GM12878 (cell line): ENCODE data around the gene GRIK4. TPM values are rescaled to one million over a fixed set of nuclear protein-coding genes. Genes with fewer than 3 reads are reported as not detected.

ENCODE experiments used
- ATAC-seq: fragments of 200-7000 bp; cut with Tn5 transposase; 3 replicates; pipeline ENCODE4 v1.9.1; 2020; ENCODE audit warnings: mild to moderate bottlenecking, moderate library complexity
- BruUV-seq: library from RNA; stranded (reverse); fragments of 400-500 nt; replicated peaks from 2 replicates; lab custom pipeline; 2021; lab: Mats Ljungman, UMichigan
- CTCF ChIA-PET: fragments of 300-600 bp; sonication (Branson Sonifier 250); formaldehyde crosslinking; extraction: SDS; loops from one replicate; lab custom pipeline; 2021; ENCODE audit warnings: inconsistent platforms; lab: Yijun Ruan, JAX
- POLR2A ChIA-PET: fragments of 350-600 bp; formaldehyde crosslinking; extraction: SDS; loops from one replicate; lab custom pipeline; 2021; ENCODE audit warnings: inconsistent platforms; lab: Charles Lee
- RAD21 ChIA-PET: fragments of 300-600 bp; sonication (Branson Sonifier 250); formaldehyde crosslinking; loops from one replicate; lab custom pipeline; 2023; ENCODE audit warnings: antibody characterized with exemption; ENCODE audit not compliant: unreplicated experiment; lab: Charles Lee
- SMC1A ChIA-PET: fragments of 300-600 bp; sonication (Branson Sonifier 250); formaldehyde crosslinking; loops from one replicate; lab custom pipeline; 2023; ENCODE audit not compliant: unreplicated experiment, uncharacterized antibody; lab: Charles Lee
- DNase-seq: peaks from one replicate; pipeline ENCODE4 v3.0.0-alpha.2; 2011; ENCODE audit warnings: low read depth, low spot score
- FAIRE-seq: peaks from 3 replicates; lab custom pipeline; 2011; peaks lifted over from hg19 to GRCh38; lab: Jason Lieb, UNC
- H2AFZ ChIP-seq: 2 replicates; pipeline ENCODE4 v1.6.0; 2011; ENCODE audit warnings: low read depth, low read length, control low read depth; ENCODE audit not compliant: control insufficient read depth
- H3K27ac ChIP-seq: 2 replicates; pipeline ENCODE4 v1.5.1; 2011; ENCODE audit warnings: control low read depth; ENCODE audit not compliant: control insufficient read depth, insufficient read depth
- H3K27me3 ChIP-seq, 2 experiments: replicated peaks in 1 of 2; 2 replicates each; pipeline versions ENCODE4 v1.6.0 to v1.6.1; 2011; ENCODE audit warnings: low read length in 1 of 2; ENCODE audit not compliant: control insufficient read depth in 2 of 2, insufficient read depth in 2 of 2
- H3K36me3 ChIP-seq, 2 experiments: 2 replicates each; pipeline ENCODE4 v1.5.1; 2011; ENCODE audit warnings: low read length in 1 of 2; ENCODE audit not compliant: control insufficient read depth in 2 of 2, insufficient read depth in 2 of 2
- H3K4me1 ChIP-seq: 2 replicates; pipeline ENCODE4 v1.6.1; 2011; ENCODE audit warnings: mild to moderate bottlenecking, low read length, moderate library complexity, mixed read lengths; ENCODE audit not compliant: control insufficient read depth, insufficient read depth
- H3K4me2 ChIP-seq: 2 replicates; pipeline ENCODE4 v1.6.0; 2011; ENCODE audit warnings: control low read depth; ENCODE audit not compliant: control insufficient read depth, insufficient read depth
- H3K4me3 ChIP-seq: fragments of 200-600 bp; sonication (generic); 2 replicates; pipeline ENCODE4 v1.5.1; 2016
- H3K79me2 ChIP-seq: 2 replicates; pipeline ENCODE4 v1.6.0; 2011; ENCODE audit warnings: low read length; ENCODE audit not compliant: control insufficient read depth, insufficient read depth
- H3K9ac ChIP-seq: 2 replicates; pipeline ENCODE4 v1.8.0; 2011; ENCODE audit warnings: low read length, control low read depth, mixed read lengths; ENCODE audit not compliant: control insufficient read depth, insufficient read depth
- H3K9me3 ChIP-seq: replicated peaks from 3 replicates; pipeline ENCODE4 v1.5.1; 2011; ENCODE audit warnings: mild to moderate bottlenecking, low read length; ENCODE audit not compliant: control insufficient read depth, insufficient read depth
- H4K20me1 ChIP-seq: 2 replicates; pipeline ENCODE4 v1.6.0; 2011; ENCODE audit not compliant: control insufficient read depth, insufficient read depth
- CBX3 ChIP-seq: fragments of 200-600 bp; sonication (generic); IDR thresholded peaks from 2 replicates; pipeline ENCODE4 v1.6.1; 2016; ENCODE audit warnings: low read depth, borderline replicate concordance
- CEBPB ChIP-seq, 2 experiments: fragments of 150-350 bp in 1 of 2; IDR thresholded peaks; 2 replicates each; pipeline ENCODE4 v1.6.1; 2012 to 2014; ENCODE audit warnings: low read depth in 2 of 2, low read length in 2 of 2, borderline replicate concordance in 1 of 2, inconsistent platforms in 1 of 2
- FOXM1 ChIP-seq: IDR thresholded peaks from 2 replicates; pipeline ENCODE4 v1.6.1; 2012; ENCODE audit warnings: low read depth, mild to moderate bottlenecking, inconsistent platforms, low read length, moderate library complexity
- HDAC6 ChIP-seq: fragments of 200-600 bp; sonication (generic); IDR thresholded peaks from one replicate; pipeline ENCODE4 v1.8.0; 2017; ENCODE audit warnings: antibody characterized with exemption; ENCODE audit not compliant: unreplicated experiment
- IKZF2 ChIP-seq, 2 experiments: fragments of 450-650 bp; IDR thresholded peaks; 2 replicates each; pipeline ENCODE4 v1.6.1; 2017; ENCODE audit warnings: mild to moderate bottlenecking in 2 of 2, moderate library complexity in 2 of 2
- MXI1 ChIP-seq: fragments of 150-350 bp; IDR thresholded peaks from 2 replicates; pipeline ENCODE4 v1.6.1; 2011; ENCODE audit warnings: low read depth, mild to moderate bottlenecking, inconsistent platforms, low read length, improper control_type of control experiment
- NFYA ChIP-seq: IDR thresholded peaks from 2 replicates; pipeline ENCODE4 v1.6.1; 2011; ENCODE audit warnings: low read depth, mild to moderate bottlenecking, low read length, improper control_type of control experiment, borderline replicate concordance
- NFYB ChIP-seq: IDR thresholded peaks from 2 replicates; pipeline ENCODE4 v1.6.1; 2011; ENCODE audit warnings: low read depth, mild to moderate bottlenecking, low read length, improper control_type of control experiment, moderate library complexity; ENCODE audit not compliant: insufficient read depth
- NR2C1 ChIP-seq: fragments of 450-650 bp; IDR thresholded peaks from 2 replicates; pipeline ENCODE4 v1.6.1; 2017; ENCODE audit warnings: antibody characterized with exemption, mild to moderate bottlenecking, moderate library complexity
- POLR2AphosphoS2 ChIP-seq: IDR thresholded peaks from 2 replicates; pipeline ENCODE4 v1.6.1; 2011; ENCODE audit warnings: low read depth, mild to moderate bottlenecking, low read length, improper control_type of control experiment, moderate library complexity
- POLR2AphosphoS5 ChIP-seq: IDR thresholded peaks from 2 replicates; pipeline ENCODE4 v1.6.1; 2011; ENCODE audit warnings: mild to moderate bottlenecking, low read length, inconsistent platforms
- SMAD1 ChIP-seq: fragments of 450-650 bp; IDR thresholded peaks from 2 replicates; pipeline ENCODE4 v1.6.1; 2018; ENCODE audit warnings: mild to moderate bottlenecking, low read depth; ENCODE audit not compliant: partially characterized antibody
- SPI1 ChIP-seq: IDR thresholded peaks from 2 replicates; pipeline ENCODE4 v1.6.1; 2011; ENCODE audit warnings: low read depth, mild to moderate bottlenecking, low read length, moderate library complexity, borderline replicate concordance; ENCODE audit not compliant: insufficient read depth
- SUPT20H ChIP-seq: IDR thresholded peaks from 2 replicates; pipeline ENCODE4 v1.6.1; 2011; ENCODE audit warnings: low read depth, mild to moderate bottlenecking, low read length, moderate library complexity, borderline replicate concordance; ENCODE audit not compliant: control insufficient read depth
- TBL1XR1 ChIP-seq: IDR thresholded peaks from 2 replicates; pipeline ENCODE4 v1.6.1; 2012; ENCODE audit warnings: low read depth, low read length, improper control_type of control experiment
- ZNF24 ChIP-seq: fragments of 450-650 bp; IDR thresholded peaks from 2 replicates; pipeline ENCODE4 v1.6.1; 2017; ENCODE audit warnings: antibody characterized with exemption, mild to moderate bottlenecking
- ZNF274 ChIP-seq: IDR thresholded peaks from one replicate; pipeline ENCODE4 v1.8.0; 2011; ENCODE audit not compliant: insufficient read length, insufficient read depth
- ZNF384 ChIP-seq: IDR thresholded peaks from 2 replicates; pipeline ENCODE4 v1.6.1; 2012; ENCODE audit warnings: low read depth, mild to moderate bottlenecking, low read length, improper control_type of control experiment, borderline replicate concordance
- WGBS: methylation state at CpG from one replicate; pipeline ENCODE4 v1.1.6; 2016; ENCODE audit warnings: low lambda C conversion rate; ENCODE audit not compliant: insufficient replicate concordance, insufficient coverage; ENCODE audit errors: missing lambda C conversion rate; 5-methylcytosine and 5-hydroxymethylcytosine counted together
- in situ Hi-C: fragments of 300-500 bp; cut with MboI; formaldehyde crosslinking; loops from 9 replicates; pipeline ENCODE4 v1.14.3; 2018; ENCODE audit warnings: mixed read lengths
- intact Hi-C: fragments of 100-400 bp; cut with micrococcal nuclease; formaldehyde crosslinking; loops from one replicate; pipeline ENCODE4 v1.14.2; 2022; ENCODE audit not compliant: unreplicated experiment
- polyA plus RNA-seq, 11 experiments: library from polyadenylated mRNA; depleted of rRNA in 4 of 11; unstranded in 6 of 11; stranded (reverse) in 5 of 11; fragments of >200 nt; fragmentation: Nextera tagmentation in 4 of 11; fragmentation: Illumina TruSeq in 1 of 11; extraction: Ambion mirVana in 4 of 11; extraction: Trizol in 1 of 11; gene quantifications; 1 replicate in 1 of 11; 2 replicates in 10 of 11; pipeline versions ENCODE4 v1.2.1 to v1.2.3, GENCODE V29; 2011 to 2016; ENCODE audit warnings: inconsistent platforms in 2 of 11, missing spikeins in 2 of 11, low read depth in 1 of 11
- total RNA-seq, 4 experiments: library from RNA; depleted of rRNA in 3 of 4; stranded (reverse); fragments of >200 nt in 3 of 4; fragmentation: Illumina TruSeq in 1 of 4; extraction: Trizol in 1 of 4; gene quantifications; 2 replicates each; pipeline versions ENCODE4 v1.2.1 to v1.2.3, GENCODE V29; 2013 to 2021
- TF ChIP-seq, protein P1 (sequence below): fragments of 450-650 bp; IDR thresholded peaks from 2 replicates; pipeline ENCODE4 v1.6.1; 2017; ENCODE audit warnings: mild to moderate bottlenecking, low read depth, inconsistent platforms; ENCODE audit not compliant: poor library complexity, severe bottlenecking
- TF ChIP-seq, protein P2 (sequence below): IDR thresholded peaks from 2 replicates; pipeline ENCODE4 v1.6.1; 2011; ENCODE audit warnings: mild to moderate bottlenecking, low read depth, low read length, moderate library complexity; ENCODE audit not compliant: insufficient replicate concordance

GRIK4 gene
- total and polyA plus RNA-seq, 10 of the 15 experiments (the other 5 are each of a cell fraction or from before 2014, with no cell fraction given) = 0.33 to 3.6 (median 0.72) TPM

DNA sequence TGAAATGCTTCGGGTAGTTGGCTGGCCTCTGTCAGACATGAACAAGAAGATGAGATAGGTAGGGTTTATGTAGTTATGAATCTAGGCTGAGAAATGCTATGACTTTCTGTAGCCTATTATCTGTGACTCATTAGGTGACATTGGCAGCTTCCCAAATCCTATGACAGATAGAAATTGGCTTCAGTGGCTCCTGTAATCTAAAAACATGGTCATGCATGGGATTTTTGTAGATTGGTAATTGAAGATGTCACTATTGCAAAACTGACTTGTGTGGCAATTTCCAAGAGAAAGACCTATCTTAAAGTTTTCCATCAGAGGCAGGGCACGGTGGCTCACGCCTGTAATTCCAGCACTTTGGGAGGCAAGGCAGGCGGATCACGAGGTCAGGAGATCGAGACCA lies 29.4 kb upstream of the GRIK4 start:
- no peaks in the 10 kb centered on the region for H3K9me3 ChIP-seq
- SMC1A ChIA-PET = no interaction called here
- FAIRE-seq = no peak
- no peaks in the 10 kb centered on the region for H3K27me3 ChIP-seq
- BruUV-seq = no TSS peak
- no peaks in the 10 kb centered on the region for H3K79me2 ChIP-seq
- no peak overlapping the region for H3K9ac ChIP-seq
- no peak overlapping the region for H3K27ac ChIP-seq
- H2AFZ ChIP-seq = no peak overlapping the region
- 84% methylated on average over 6 of the region's 6 CpGs for WGBS
- H3K4me3 ChIP-seq = no peak overlapping the region
- POLR2A ChIA-PET = interaction anchor here (0.9 kb wide), 1 partner anchor 12 kb away, joined by 6 read pairs; no protein-coding TSS in a partner anchor
- H3K4me2 ChIP-seq = no peak overlapping the region
- DNase-seq = no peak
- no peaks in the 10 kb centered on the region for H4K20me1 ChIP-seq
- CTCF ChIA-PET = no interaction called here
- in situ Hi-C loops (no loop called here), intact Hi-C loops (no loop called here)
- peaks cover 3 to 29% of the 10 kb centered on the region in 2 experiments for H3K36me3 ChIP-seq
- RAD21 ChIA-PET = no interaction called here
- H3K4me1 ChIP-seq = no peaks in the 10 kb centered on the region
- no peak for ATAC-seq
- TF ChIP-seq IKZF2 (IDR thresholded peaks at IDR 0.05) (no peak), MXI1 (no peak), POLR2AphosphoS2 (no peak), CEBPB (IDR thresholded peaks at IDR 0.05; ENCODE audit: borderline replicate concordance in 1 of 2, low read depth in 2 of 2, low read length in 2 of 2) (no peak), TBL1XR1 (no peak), NR2C1 (no peak), SPI1 (no peak), FOXM1 (no peak), ZNF384 (no peak), SMAD1 (no peak), ZNF24 (no peak), SUPT20H (no peak), ZNF274 (no peak), NFYB (no peak), CBX3 (no peak), HDAC6 (no peak), NFYA (no peak), POLR2AphosphoS5 (no peak)
- TF ChIP-seq, protein P1, sequence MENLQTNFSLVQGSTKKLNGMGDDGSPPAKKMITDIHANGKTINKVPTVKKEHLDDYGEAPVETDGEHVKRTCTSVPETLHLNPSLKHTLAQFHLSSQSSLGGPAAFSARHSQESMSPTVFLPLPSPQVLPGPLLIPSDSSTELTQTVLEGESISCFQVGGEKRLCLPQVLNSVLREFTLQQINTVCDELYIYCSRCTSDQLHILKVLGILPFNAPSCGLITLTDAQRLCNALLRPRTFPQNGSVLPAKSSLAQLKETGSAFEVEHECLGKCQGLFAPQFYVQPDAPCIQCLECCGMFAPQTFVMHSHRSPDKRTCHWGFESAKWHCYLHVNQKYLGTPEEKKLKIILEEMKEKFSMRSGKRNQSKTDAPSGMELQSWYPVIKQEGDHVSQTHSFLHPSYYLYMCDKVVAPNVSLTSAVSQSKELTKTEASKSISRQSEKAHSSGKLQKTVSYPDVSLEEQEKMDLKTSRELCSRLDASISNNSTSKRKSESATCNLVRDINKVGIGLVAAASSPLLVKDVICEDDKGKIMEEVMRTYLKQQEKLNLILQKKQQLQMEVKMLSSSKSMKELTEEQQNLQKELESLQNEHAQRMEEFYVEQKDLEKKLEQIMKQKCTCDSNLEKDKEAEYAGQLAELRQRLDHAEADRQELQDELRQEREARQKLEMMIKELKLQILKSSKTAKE = no peak
- TF ChIP-seq, protein P2, sequence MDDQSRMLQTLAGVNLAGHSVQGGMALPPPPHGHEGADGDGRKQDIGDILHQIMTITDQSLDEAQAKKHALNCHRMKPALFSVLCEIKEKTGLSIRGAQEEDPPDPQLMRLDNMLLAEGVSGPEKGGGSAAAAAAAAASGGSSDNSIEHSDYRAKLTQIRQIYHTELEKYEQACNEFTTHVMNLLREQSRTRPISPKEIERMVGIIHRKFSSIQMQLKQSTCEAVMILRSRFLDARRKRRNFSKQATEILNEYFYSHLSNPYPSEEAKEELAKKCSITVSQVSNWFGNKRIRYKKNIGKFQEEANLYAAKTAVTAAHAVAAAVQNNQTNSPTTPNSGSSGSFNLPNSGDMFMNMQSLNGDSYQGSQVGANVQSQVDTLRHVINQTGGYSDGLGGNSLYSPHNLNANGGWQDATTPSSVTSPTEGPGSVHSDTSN = no peak
